Middle frontal gyrus (tissue), 1 donor: ENCODE measurements around the gene PCDHGB7.
"Not testable (repeated sequence)": the region's sequence is repeated elsewhere in the genome, so short reads cannot be mapped to it uniquely, and the experiment has no call there.

Source experiments
- DNase-seq: peaks from one replicate; pipeline ENCODE4 v3.0.0-alpha.2; 2015; ENCODE audit warnings: low spot score; ENCODE audit errors: extremely low spot score

The PCDHGB7 gene

GRCh38 chr5:141417494-141418172 is at the start of gene PCDHGB7:
PCDHGB7 (plus strand) TSS chr5:141417677; CDS start chr5:141417860, 183 bp downstream.
- DNase-seq = not testable (repeated sequence)

GRCh38 chr5:141369994-141370848 is 47.3 kb upstream of the PCDHGB7 start, which contains the start of gene PCDHGB3:
PCDHGB3 (plus strand) TSS chr5:141370242; CDS start chr5:141370395, 153 bp downstream.
- no peak for DNase-seq

GRCh38 chr5:141371572-141372475 is 45.7 kb upstream of the PCDHGB7 start:
- no peak for DNase-seq

- DNase-seq = no peak
Measured at GRCh38 chr5:141373673-141374317, 43.7 kb upstream of the PCDHGB7 start, which contains the start of gene PCDHGA6. PCDHGA6 (plus strand) TSS chr5:141373891; CDS start chr5:141374084, 193 bp downstream.

GRCh38 chr5:141374627-141375026 is 42.9 kb upstream of the PCDHGB7 start:
- DNase-seq = no peak

GRCh38 chr5:141375444-141376155 is 41.9 kb upstream of the PCDHGB7 start:
- DNase-seq = not testable (repeated sequence)

GRCh38 chr5:141382469-141383294 is 34.8 kb upstream of the PCDHGB7 start, which contains the start of gene PCDHGA7:
PCDHGA7 (plus strand) TSS chr5:141382742; CDS start chr5:141382900, 158 bp downstream.
- no peak for DNase-seq

GRCh38 chr5:141383345-141383744 is 34.1 kb upstream of the PCDHGB7 start:
- DNase-seq = no peak

GRCh38 chr5:141384471-141385267 is 32.8 kb upstream of the PCDHGB7 start:
- DNase-seq = no peak

GRCh38 chr5:141387557-141388311 is 29.7 kb upstream of the PCDHGB7 start, which contains the start of gene PCDHGB4:
PCDHGB4 (plus strand) TSS chr5:141387698; CDS start chr5:141387885, 187 bp downstream.
- DNase-seq = not testable (repeated sequence)

GRCh38 chr5:141388661-141389060 is 28.8 kb upstream of the PCDHGB7 start:
- no peak for DNase-seq

- no peak for DNase-seq
Measured at GRCh38 chr5:141389153-141390042, 28.1 kb upstream of the PCDHGB7 start.

- no peak for DNase-seq
Measured at GRCh38 chr5:141392429-141393198, 24.9 kb upstream of the PCDHGB7 start, which contains the start of gene PCDHGA8. PCDHGA8 (plus strand) TSS chr5:141392633; CDS start chr5:141392814, 181 bp downstream.

GRCh38 chr5:141393267-141393666 is 24.2 kb upstream of the PCDHGB7 start:
- no peak for DNase-seq

GRCh38 chr5:141394401-141395187 is 22.9 kb upstream of the PCDHGB7 start:
- not testable (repeated sequence) for DNase-seq
